Thyroid gland (tissue), 4 donors: ENCODE measurements around the gene FRMD4A.

ENCODE experiments used
- POLR2A ChIP-seq, 2 donors: fragments of 450-650 bp; IDR thresholded peaks; one replicate each; pipeline ENCODE4 v1.6.1; 2017; ENCODE audit warnings: antibody characterized with exemption in 2 of 2, mild to moderate bottlenecking in 2 of 2, moderate library complexity in 1 of 2
- TF ChIP-seq, protein P1 (sequence below), 6 experiments: fragments of 200-600 bp in 3 of 6; fragments of 450-650 bp in 3 of 6; sonication (generic) in 3 of 6; IDR thresholded peaks; one replicate each; pipeline ENCODE4 v1.5.1; 2016 to 2019; ENCODE audit warnings: antibody characterized with exemption in 6 of 6, mild to moderate bottlenecking in 2 of 6, inconsistent platforms in 1 of 6, moderate library complexity in 1 of 6

DNA sequence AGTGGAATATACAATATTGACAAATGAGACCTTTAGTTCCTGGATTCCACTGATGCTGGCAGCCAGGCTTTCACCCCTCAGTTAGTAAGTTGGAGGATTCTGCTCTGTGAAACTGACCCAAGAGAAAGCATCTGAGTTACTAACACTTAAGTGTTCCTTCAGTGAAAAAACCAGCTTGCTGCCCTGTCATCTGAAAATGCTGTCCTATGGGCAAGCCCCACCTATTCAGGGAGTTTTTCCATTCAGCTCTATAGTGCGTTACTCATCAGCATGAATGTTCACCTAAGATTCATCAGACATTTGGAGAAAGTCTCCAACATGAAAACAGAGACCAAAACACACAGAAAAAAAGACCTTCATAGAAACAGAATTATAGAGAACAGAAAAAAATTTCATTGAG lies 706.1 kb downstream of the FRMD4A start:
- TF ChIP-seq, protein P1, sequence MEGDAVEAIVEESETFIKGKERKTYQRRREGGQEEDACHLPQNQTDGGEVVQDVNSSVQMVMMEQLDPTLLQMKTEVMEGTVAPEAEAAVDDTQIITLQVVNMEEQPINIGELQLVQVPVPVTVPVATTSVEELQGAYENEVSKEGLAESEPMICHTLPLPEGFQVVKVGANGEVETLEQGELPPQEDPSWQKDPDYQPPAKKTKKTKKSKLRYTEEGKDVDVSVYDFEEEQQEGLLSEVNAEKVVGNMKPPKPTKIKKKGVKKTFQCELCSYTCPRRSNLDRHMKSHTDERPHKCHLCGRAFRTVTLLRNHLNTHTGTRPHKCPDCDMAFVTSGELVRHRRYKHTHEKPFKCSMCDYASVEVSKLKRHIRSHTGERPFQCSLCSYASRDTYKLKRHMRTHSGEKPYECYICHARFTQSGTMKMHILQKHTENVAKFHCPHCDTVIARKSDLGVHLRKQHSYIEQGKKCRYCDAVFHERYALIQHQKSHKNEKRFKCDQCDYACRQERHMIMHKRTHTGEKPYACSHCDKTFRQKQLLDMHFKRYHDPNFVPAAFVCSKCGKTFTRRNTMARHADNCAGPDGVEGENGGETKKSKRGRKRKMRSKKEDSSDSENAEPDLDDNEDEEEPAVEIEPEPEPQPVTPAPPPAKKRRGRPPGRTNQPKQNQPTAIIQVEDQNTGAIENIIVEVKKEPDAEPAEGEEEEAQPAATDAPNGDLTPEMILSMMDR (IDR thresholded peaks at IDR 0.05) = no peak
- TF ChIP-seq POLR2A (IDR thresholded peaks at IDR 0.05) = no peak
